DOHH2 (cell line): ENCODE data around the gene TARBP1.

ENCODE experiments used
- H3F3A ChIP-seq: fragments of 200-600 bp; sonication (generic), shearing (Covaris generic); 2 replicates; pipeline ENCODE4 v1.6.0; 2016; ENCODE audit warnings: antibody characterized with exemption, mild to moderate bottlenecking; ENCODE audit not compliant: control insufficient read depth, insufficient read depth
- H3K27ac ChIP-seq: fragments of 200-600 bp; sonication (generic); 2 replicates; pipeline ENCODE4 v1.5.1; 2014; ENCODE audit warnings: low read depth, mild to moderate bottlenecking, low read length, moderate library complexity
- H3K27me3 ChIP-seq: fragments of 200-600 bp; sonication (generic); 2 replicates; pipeline ENCODE4 v1.6.1; 2014; ENCODE audit warnings: mild to moderate bottlenecking, low read length, mixed read lengths; ENCODE audit not compliant: control insufficient read depth
- H3K36me3 ChIP-seq: fragments of 200-600 bp; sonication (generic); 2 replicates; pipeline ENCODE4 v1.6.1; 2014; ENCODE audit warnings: mild to moderate bottlenecking, low read length, moderate library complexity, mixed read lengths; ENCODE audit not compliant: control insufficient read depth
- H3K4me1 ChIP-seq: fragments of 200-600 bp; sonication (generic); 2 replicates; pipeline ENCODE4 v1.6.1; 2014; ENCODE audit warnings: mild to moderate bottlenecking, low read length, mixed read lengths; ENCODE audit not compliant: control insufficient read depth
- H3K4me2 ChIP-seq: fragments of 200-600 bp; sonication (generic); 2 replicates; pipeline ENCODE4 v1.6.0; 2014; ENCODE audit warnings: mild to moderate bottlenecking, low read length, moderate library complexity
- H3K4me3 ChIP-seq: fragments of 200-600 bp; sonication (generic); 2 replicates; pipeline ENCODE4 v1.5.1; 2014; ENCODE audit warnings: mild to moderate bottlenecking, low read length, mixed read lengths
- H3K79me2 ChIP-seq: fragments of 200-600 bp; sonication (generic); 2 replicates; pipeline ENCODE4 v1.6.1; 2014; ENCODE audit warnings: mild to moderate bottlenecking, low read length, mixed read lengths; ENCODE audit not compliant: control insufficient read depth
- H3K9me2 ChIP-seq: fragments of 200-600 bp; sonication (generic); replicated peaks from 2 replicates; pipeline ENCODE4 v1.6.1; 2014; ENCODE audit warnings: mild to moderate bottlenecking, low read length, mixed read lengths; ENCODE audit not compliant: control insufficient read depth
- H3K9me3 ChIP-seq: fragments of 200-600 bp; sonication (generic); 2 replicates; pipeline ENCODE4 v1.6.1; 2014; ENCODE audit warnings: antibody characterized with exemption, low read length, mixed read lengths; ENCODE audit not compliant: control insufficient read depth, insufficient read depth
- H4K20me1 ChIP-seq: fragments of 200-600 bp; sonication (generic); 2 replicates; pipeline ENCODE4 v1.6.0; 2014; ENCODE audit warnings: low read depth, mild to moderate bottlenecking, antibody characterized with exemption, low read length, moderate library complexity; ENCODE audit not compliant: control insufficient read depth, insufficient read depth
- EZH2phosphoT487 ChIP-seq: fragments of 200-600 bp; sonication (generic); IDR thresholded peaks from 2 replicates; pipeline ENCODE4 v1.6.1; 2017; ENCODE audit warnings: borderline replicate concordance, mild to moderate bottlenecking, antibody characterized with exemption, low read length, moderate library complexity, mixed read lengths
- TF ChIP-seq, protein P1 (sequence below): fragments of 200-600 bp; sonication (generic); IDR thresholded peaks from one replicate; pipeline ENCODE4 v1.5.1; 2014; ENCODE audit warnings: antibody characterized with exemption, mild to moderate bottlenecking, low read depth, low read length; ENCODE audit not compliant: poor library complexity, severe bottlenecking

TARBP1 gene

DNA sequence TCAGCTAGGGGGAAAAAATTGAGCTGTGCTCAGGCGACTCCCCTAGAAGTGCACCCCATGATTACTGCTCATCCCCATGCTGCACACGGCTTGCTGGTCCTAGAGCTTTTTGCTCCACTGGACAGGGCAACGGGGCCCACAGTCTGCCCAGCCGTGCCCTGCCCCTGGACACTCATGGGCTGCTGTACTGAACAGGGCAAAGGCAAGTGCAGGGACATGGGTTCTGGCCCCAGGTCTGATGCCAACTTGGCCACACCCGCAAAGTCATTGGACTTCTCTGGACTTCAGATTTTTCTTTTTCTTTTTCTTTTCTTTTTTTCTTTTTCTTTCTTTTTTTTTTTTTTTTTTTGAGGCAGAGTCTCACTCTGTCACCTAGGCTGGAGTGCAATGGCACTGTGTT lies 42.9 kb upstream of the TARBP1 start:
- H3K79me2 ChIP-seq: no peaks in the 10 kb centered on the region
- no peak for TF ChIP-seq EZH2phosphoT487
- TF ChIP-seq, protein P1, sequence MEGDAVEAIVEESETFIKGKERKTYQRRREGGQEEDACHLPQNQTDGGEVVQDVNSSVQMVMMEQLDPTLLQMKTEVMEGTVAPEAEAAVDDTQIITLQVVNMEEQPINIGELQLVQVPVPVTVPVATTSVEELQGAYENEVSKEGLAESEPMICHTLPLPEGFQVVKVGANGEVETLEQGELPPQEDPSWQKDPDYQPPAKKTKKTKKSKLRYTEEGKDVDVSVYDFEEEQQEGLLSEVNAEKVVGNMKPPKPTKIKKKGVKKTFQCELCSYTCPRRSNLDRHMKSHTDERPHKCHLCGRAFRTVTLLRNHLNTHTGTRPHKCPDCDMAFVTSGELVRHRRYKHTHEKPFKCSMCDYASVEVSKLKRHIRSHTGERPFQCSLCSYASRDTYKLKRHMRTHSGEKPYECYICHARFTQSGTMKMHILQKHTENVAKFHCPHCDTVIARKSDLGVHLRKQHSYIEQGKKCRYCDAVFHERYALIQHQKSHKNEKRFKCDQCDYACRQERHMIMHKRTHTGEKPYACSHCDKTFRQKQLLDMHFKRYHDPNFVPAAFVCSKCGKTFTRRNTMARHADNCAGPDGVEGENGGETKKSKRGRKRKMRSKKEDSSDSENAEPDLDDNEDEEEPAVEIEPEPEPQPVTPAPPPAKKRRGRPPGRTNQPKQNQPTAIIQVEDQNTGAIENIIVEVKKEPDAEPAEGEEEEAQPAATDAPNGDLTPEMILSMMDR: no peak
- H3K27me3 ChIP-seq: no peaks in the 10 kb centered on the region; the same call in 1 of the 2 replicates
- H3K4me3 ChIP-seq: no peak overlapping the region
- no peaks in the 10 kb centered on the region for H4K20me1 ChIP-seq
- no peaks in the 10 kb centered on the region for H3K9me3 ChIP-seq
- H3K27ac ChIP-seq: no peak overlapping the region
- H3K4me2 ChIP-seq: no peak overlapping the region
- H3F3A ChIP-seq: peaks cover 8% of the 10 kb centered on the region; the same call in 1 of the 2 replicates
- no peaks in the 10 kb centered on the region for H3K9me2 ChIP-seq
- H3K4me1 ChIP-seq: peaks cover 57% of the 10 kb centered on the region
- no peaks in the 10 kb centered on the region for H3K36me3 ChIP-seq

DNA sequence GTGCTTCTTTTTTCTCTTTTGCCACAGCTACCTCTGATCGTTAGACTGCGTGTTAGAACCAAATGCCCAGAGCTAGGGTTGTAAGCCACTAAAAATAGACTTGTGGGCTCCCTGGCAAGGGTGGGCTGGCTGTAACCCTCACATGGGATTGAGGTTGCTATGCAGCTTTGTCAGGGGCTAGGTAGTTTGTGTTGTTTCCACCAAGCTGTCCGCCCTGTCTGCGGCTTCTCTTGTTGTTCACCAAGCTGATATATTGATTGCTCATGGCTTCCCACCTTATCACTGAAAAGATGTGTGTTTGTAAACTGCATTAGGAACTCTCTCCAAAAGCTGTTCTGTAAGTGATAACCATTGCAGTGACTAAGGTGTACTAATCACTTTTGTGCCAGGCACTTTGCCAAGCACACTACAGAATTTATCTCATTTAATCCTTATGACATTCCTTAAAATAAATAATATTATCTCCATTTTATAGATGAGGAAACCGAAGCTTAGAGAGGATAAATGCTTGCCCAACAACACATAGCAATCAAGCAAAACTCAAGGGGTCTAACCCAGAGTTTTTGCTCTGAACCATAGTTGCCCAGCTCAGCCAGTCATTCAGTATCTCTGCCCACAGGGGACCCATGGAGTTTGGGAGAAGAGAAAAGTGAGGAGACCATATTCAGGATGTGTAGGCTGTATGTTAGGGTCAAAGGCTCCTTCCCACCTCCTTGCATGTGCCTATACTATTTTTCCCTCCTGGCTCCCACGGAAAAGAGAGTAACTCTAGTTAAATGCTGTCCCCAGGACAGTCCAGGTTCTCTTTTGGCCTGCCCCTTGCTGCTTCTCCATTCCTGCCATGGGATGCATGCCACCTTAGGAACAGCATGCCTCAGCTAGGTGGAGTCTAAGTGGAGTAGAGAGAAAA lies 42.2 kb upstream of the TARBP1 start:
- no peaks in the 10 kb centered on the region for H4K20me1 ChIP-seq
- H3K79me2 ChIP-seq: no peaks in the 10 kb centered on the region
- H3K4me3 ChIP-seq: no peak overlapping the region
- peaks cover 8% of the 10 kb centered on the region; the same call in 1 of the 2 replicates for H3F3A ChIP-seq
- peaks cover 57% of the 10 kb centered on the region for H3K4me1 ChIP-seq
- no peaks in the 10 kb centered on the region for H3K9me3 ChIP-seq
- no peak overlapping the region for H3K4me2 ChIP-seq
- no peak overlapping the region for H3K27ac ChIP-seq
- no peaks in the 10 kb centered on the region for H3K9me2 ChIP-seq
- H3K36me3 ChIP-seq: no peaks in the 10 kb centered on the region
- TF ChIP-seq, protein P1: no peak
- no peak for TF ChIP-seq EZH2phosphoT487
- no peaks in the 10 kb centered on the region; the same call in 1 of the 2 replicates for H3K27me3 ChIP-seq

- Histone ChIP-seq H3K27me3 (peaks cover 6% of the 10 kb centered on the region), H4K20me1 (no peaks in the 10 kb centered on the region), H3K9me2 (no peaks in the 10 kb centered on the region), H3K4me3 (no peak overlapping the region), H3K4me2 (peak overlapping the region; percentile 27; the same call in 1 of the 2 replicates), H3K36me3 (no peaks in the 10 kb centered on the region), H3K9me3 (no peaks in the 10 kb centered on the region), H3K79me2 (no peaks in the 10 kb centered on the region), H3K4me1 (peaks cover 46% of the 10 kb centered on the region), H3K27ac (no peak overlapping the region), H3F3A (peaks cover 8% of the 10 kb centered on the region; the same call in 1 of the 2 replicates)
- no peak for TF ChIP-seq EZH2phosphoT487
- TF ChIP-seq, protein P1: no peak
Observed at GRCh38 chr1:234519506-234519905, 40.5 kb upstream of the TARBP1 start.
